ENCODE results near the gene TYMP.

- TF ChIP-seq CTCF (conservative IDR thresholded peaks at IDR 0.05) (no peak), EZH2 (IDR thresholded peaks at IDR 0.05; ENCODE audit: low read depth) (no peak)
These were observed 47.8 kb upstream of the TYMP start for GRCh38 chr22:50577697-50577986.
